ENCODE results near the gene ITGA5. TPM values are rescaled to one million over a fixed set of nuclear protein-coding genes. Genes with fewer than 3 reads are reported as not detected.

The ITGA5 gene
- total RNA-seq, 6 experiments from 2014 or later, result 261 to 355 (median 329) TPM

- H3K4me1 Mint-ChIP-seq (ENCODE audit: low read depth), result peaks cover 27% of the 10 kb centered on the region
- no peaks in the 10 kb centered on the region; the same call in 1 of the 2 replicates for H3K27me3 Mint-ChIP-seq (ENCODE audit: insufficient read depth)
- H3K4me3 Mint-ChIP-seq, result no peak overlapping the region
- no peak for DNase-seq
- no peaks in the 10 kb centered on the region for H3K9me3 Mint-ChIP-seq
- no peaks in the 10 kb centered on the region for H3K36me3 Mint-ChIP-seq (ENCODE audit: low read depth)
- H3K27ac Mint-ChIP-seq, result peak overlapping the region; percentile 35
- TF ChIP-seq CTCF (IDR thresholded peaks at IDR 0.05), result no peak
These were observed 20.0 kb upstream of the ITGA5 start for GRCh38 chr12:54439096-54439495.

GRCh38 chr12:54438517-54438916 is 19.5 kb upstream of the ITGA5 start:
- DNase-seq, result no peak
- H3K27ac Mint-ChIP-seq, result no peak overlapping the region
- no peaks in the 10 kb centered on the region; the same call in 1 of the 2 replicates for H3K27me3 Mint-ChIP-seq (ENCODE audit: insufficient read depth)
- TF ChIP-seq CTCF (IDR thresholded peaks at IDR 0.05), result no peak
- no peak overlapping the region for H3K4me3 Mint-ChIP-seq
- H3K4me1 Mint-ChIP-seq (ENCODE audit: low read depth), result peaks cover 27% of the 10 kb centered on the region
- H3K9me3 Mint-ChIP-seq, result no peaks in the 10 kb centered on the region
- H3K36me3 Mint-ChIP-seq (ENCODE audit: low read depth), result no peaks in the 10 kb centered on the region

- no peaks in the 10 kb centered on the region; the same call in 1 of the 2 replicates for H3K27me3 Mint-ChIP-seq (ENCODE audit: insufficient read depth)
- peaks cover 28% of the 10 kb centered on the region for H3K4me1 Mint-ChIP-seq (ENCODE audit: low read depth)
- H3K27ac Mint-ChIP-seq, result no peak overlapping the region
- TF ChIP-seq CTCF (IDR thresholded peaks at IDR 0.05), result no peak
- no peak overlapping the region for H3K4me3 Mint-ChIP-seq
- DNase-seq, result no peak
- no peaks in the 10 kb centered on the region for H3K9me3 Mint-ChIP-seq
- H3K36me3 Mint-ChIP-seq (ENCODE audit: low read depth), result no peaks in the 10 kb centered on the region
These were observed 18.6 kb upstream of the ITGA5 start for GRCh38 chr12:54437697-54438096.

GRCh38 chr12:54437243-54437642 is 18.2 kb upstream of the ITGA5 start:
- DNase-seq, result no peak
- TF ChIP-seq CTCF (IDR thresholded peaks at IDR 0.05), result no peak
- no peaks in the 10 kb centered on the region for H3K9me3 Mint-ChIP-seq
- no peaks in the 10 kb centered on the region for H3K36me3 Mint-ChIP-seq (ENCODE audit: low read depth)
- no peaks in the 10 kb centered on the region for H3K27me3 Mint-ChIP-seq (ENCODE audit: insufficient read depth)
- H3K4me1 Mint-ChIP-seq (ENCODE audit: low read depth), result peaks cover 33% of the 10 kb centered on the region
- H3K4me3 Mint-ChIP-seq, result no peak overlapping the region
- no peak overlapping the region for H3K27ac Mint-ChIP-seq

GRCh38 chr12:54432815-54433164 is 13.7 kb upstream of the ITGA5 start:
- H3K27me3 Mint-ChIP-seq (ENCODE audit: insufficient read depth), result peaks cover 1% of the 10 kb centered on the region
- no peaks in the 10 kb centered on the region for H3K36me3 Mint-ChIP-seq (ENCODE audit: low read depth)
- no peak for TF ChIP-seq CTCF (IDR thresholded peaks at IDR 0.05)
- DNase-seq, result no peak
- peaks cover 61% of the 10 kb centered on the region for H3K4me1 Mint-ChIP-seq (ENCODE audit: low read depth)
- H3K9me3 Mint-ChIP-seq, result no peaks in the 10 kb centered on the region
- H3K27ac Mint-ChIP-seq, result peak overlapping the region; percentile 69
- no peak overlapping the region; the same call in 1 of the 2 replicates for H3K4me3 Mint-ChIP-seq
